Sigmoid colon (tissue), 7 donors: ENCODE measurements around the gene INVS. TPM values are rescaled to one million over a fixed set of nuclear protein-coding genes. Genes with fewer than 3 reads are reported as not detected.

ENCODE experiments used
- DNase-seq: peaks from one replicate; pipeline ENCODE4 v3.0.0-alpha.2; 2019
- H3K27ac ChIP-seq, 4 donors: fragments of 200-600 bp; sonication (generic); one replicate each; pipeline ENCODE4 v1.5.1; 2016 to 2019; ENCODE audit warnings: mild to moderate bottlenecking in 1 of 4
- H3K27me3 ChIP-seq, 3 donors: fragments of 200-600 bp; sonication (generic); one replicate each; pipeline ENCODE4 v1.5.1; 2019; ENCODE audit warnings: mild to moderate bottlenecking in 1 of 3
- H3K36me3 ChIP-seq, 4 donors: fragments of 200-600 bp; sonication (generic); one replicate each; pipeline ENCODE4 v1.5.1; 2016 to 2019
- H3K4me1 ChIP-seq, 4 donors: fragments of 200-600 bp; sonication (generic); one replicate each; pipeline ENCODE4 v1.5.1; 2017 to 2019
- H3K4me3 ChIP-seq, 4 donors: fragments of 200-600 bp; sonication (generic); one replicate each; pipeline ENCODE4 v1.5.1; 2017 to 2019; ENCODE audit warnings: mild to moderate bottlenecking in 2 of 4, moderate library complexity in 1 of 4
- H3K9me3 ChIP-seq, 4 donors: fragments of 200-600 bp in 3 of 4; sonication (generic) in 3 of 4; one replicate each; pipeline versions ENCODE4 v1.5.1 to v1.6.1; 2013 to 2019
- EP300 ChIP-seq, 4 donors: sonication (generic); formaldehyde crosslinking; IDR thresholded peaks; one replicate each; pipeline ENCODE4 v1.6.1; 2017; ENCODE audit warnings: antibody characterized with exemption in 4 of 4
- POLR2A ChIP-seq, 2 donors: fragments of 450-650 bp; IDR thresholded peaks; one replicate each; pipeline ENCODE4 v1.6.1; 2016; ENCODE audit warnings: antibody characterized with exemption in 2 of 2, mild to moderate bottlenecking in 2 of 2, moderate library complexity in 2 of 2
- POLR2AphosphoS5 ChIP-seq, 4 donors: sonication (generic); formaldehyde crosslinking; IDR thresholded peaks; one replicate each; pipeline ENCODE4 v1.6.1; 2017; ENCODE audit warnings: antibody characterized with exemption in 4 of 4
- WGBS, 2 donors: extraction: QIAGEN DNeasy Blood & Tissue Kit; methylation state at CpG; one replicate each; pipeline ENCODE4 v1.1.7; 2013; 5-methylcytosine and 5-hydroxymethylcytosine counted together
- intact Hi-C: fragments of 100-400 bp; cut with DNase I; formaldehyde crosslinking; loops from one replicate; pipeline ENCODE4 v1.15.1; 2023
- polyA plus RNA-seq, 3 donors: library from polyadenylated mRNA; stranded (reverse); fragments of 200-250 nt; gene quantifications; one replicate each; pipeline ENCODE4 v1.2.3, GENCODE V29; 2013
- total RNA-seq, 4 donors: library from RNA; depleted of rRNA; stranded (reverse); fragments of >200 nt; gene quantifications; one replicate each; pipeline ENCODE4 v1.1.0, GENCODE V29; 2016
- TF ChIP-seq, protein P1 (sequence below), 4 experiments: fragments of 450-650 bp in 3 of 4; fragments of 200-600 bp in 1 of 4; IDR thresholded peaks; one replicate each; pipeline ENCODE4 v1.5.1; 2016 to 2019; ENCODE audit warnings: antibody characterized with exemption in 4 of 4, mild to moderate bottlenecking in 3 of 4, moderate library complexity in 2 of 4
- donor health status: healthy with polysubstance abuse.
- donor health status: Bipolar disorder and iron deficiency.
- donor health status: healthy.

INVS gene
- total and polyA plus RNA-seq, 7 donors, result 1.2 to 41.3 (median 27.4) TPM

DNA sequence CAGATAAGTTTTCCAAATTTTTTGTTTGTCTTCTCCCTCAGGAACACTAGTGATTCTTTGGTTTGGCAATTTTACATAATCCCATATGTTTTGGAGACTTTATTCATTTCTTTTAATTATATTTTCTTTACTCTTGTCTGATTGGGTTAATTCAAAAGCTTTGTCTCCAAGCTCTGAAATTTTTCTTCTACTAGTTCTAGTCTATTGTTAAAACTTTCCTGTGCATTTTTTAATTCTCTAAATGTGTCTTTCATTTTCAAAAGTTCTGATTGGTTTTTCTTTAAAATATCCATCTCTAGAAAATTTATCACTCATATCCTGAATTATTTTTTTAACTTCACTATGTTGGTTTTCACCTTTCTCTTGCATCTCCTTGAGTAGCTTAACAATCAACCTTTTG, 92.2 kb downstream of the INVS start:
- TF ChIP-seq POLR2A (IDR thresholded peaks at IDR 0.05) (no peak), POLR2AphosphoS5 (IDR thresholded peaks at IDR 0.05) (no peak), EP300 (IDR thresholded peaks at IDR 0.05) (no peak)
- TF ChIP-seq, protein P1, sequence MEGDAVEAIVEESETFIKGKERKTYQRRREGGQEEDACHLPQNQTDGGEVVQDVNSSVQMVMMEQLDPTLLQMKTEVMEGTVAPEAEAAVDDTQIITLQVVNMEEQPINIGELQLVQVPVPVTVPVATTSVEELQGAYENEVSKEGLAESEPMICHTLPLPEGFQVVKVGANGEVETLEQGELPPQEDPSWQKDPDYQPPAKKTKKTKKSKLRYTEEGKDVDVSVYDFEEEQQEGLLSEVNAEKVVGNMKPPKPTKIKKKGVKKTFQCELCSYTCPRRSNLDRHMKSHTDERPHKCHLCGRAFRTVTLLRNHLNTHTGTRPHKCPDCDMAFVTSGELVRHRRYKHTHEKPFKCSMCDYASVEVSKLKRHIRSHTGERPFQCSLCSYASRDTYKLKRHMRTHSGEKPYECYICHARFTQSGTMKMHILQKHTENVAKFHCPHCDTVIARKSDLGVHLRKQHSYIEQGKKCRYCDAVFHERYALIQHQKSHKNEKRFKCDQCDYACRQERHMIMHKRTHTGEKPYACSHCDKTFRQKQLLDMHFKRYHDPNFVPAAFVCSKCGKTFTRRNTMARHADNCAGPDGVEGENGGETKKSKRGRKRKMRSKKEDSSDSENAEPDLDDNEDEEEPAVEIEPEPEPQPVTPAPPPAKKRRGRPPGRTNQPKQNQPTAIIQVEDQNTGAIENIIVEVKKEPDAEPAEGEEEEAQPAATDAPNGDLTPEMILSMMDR (IDR thresholded peaks at IDR 0.05), result no peak
- H3K4me1 ChIP-seq, result no peaks in the 10 kb centered on the region
- no peaks in the 10 kb centered on the region for H3K27me3 ChIP-seq
- no peaks in the 10 kb centered on the region for H3K36me3 ChIP-seq
- H3K27ac ChIP-seq, result no peak overlapping the region
- intact Hi-C loops, result no loop called here
- H3K9me3 ChIP-seq, result peaks cover 0 to 23% (median 14%) of the 10 kb centered on the region in 4 donors
- DNase-seq, result no peak
- no peak overlapping the region for H3K4me3 ChIP-seq

DNA sequence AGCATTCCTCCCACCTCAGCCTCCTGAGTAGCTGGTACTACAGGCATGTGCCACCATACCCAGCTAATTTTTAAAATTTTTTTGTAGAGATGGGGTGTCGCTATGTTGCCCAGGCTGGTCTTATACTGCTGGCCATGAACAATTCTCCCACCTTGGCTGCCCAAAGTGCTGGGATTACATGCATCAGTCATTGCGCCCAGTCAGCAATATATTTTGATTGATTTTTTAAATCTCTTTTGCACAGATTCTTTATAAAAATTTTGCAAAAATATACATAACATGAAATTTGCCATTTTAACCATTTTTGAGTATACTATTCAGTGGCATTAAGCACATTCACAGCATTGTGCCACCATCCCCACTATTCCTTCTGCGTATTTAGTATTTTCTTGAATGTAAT, 94.0 kb downstream of the INVS start:
- WGBS, 2 donors, result 96 to 97% methylated on average over 3 of the region's 3 CpGs
- intact Hi-C loops, result no loop called here

DNA sequence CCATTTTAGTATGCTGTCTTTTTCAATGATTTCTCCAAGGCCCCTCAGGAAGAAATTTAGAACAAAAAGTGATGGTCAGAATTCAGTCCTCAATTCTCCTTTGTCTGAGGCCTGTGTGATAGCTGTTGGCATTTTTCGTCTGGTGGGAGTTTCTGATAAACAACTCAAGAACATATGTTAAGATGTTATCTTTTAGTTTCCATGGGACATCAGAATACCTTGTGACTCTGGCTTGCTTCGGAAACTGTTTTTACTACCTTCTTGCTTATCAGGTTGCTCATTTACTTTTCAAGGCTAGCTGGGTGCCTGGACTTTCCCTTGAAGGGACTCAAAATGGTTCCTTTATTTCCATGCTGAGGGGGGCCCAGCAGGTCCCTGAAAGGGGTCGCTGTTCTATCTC, 97.2 kb downstream of the INVS start:
- H3K27me3 ChIP-seq, result no peaks in the 10 kb centered on the region
- intact Hi-C loops, result no loop called here
- peaks cover 0 to 8% (median under 1%) of the 10 kb centered on the region in 4 donors for H3K9me3 ChIP-seq
- no peak overlapping the region for H3K27ac ChIP-seq
- no peak overlapping the region for H3K4me3 ChIP-seq
- 73 to 89% methylated on average over 3 of the region's 3 CpGs for WGBS, 2 donors
- H3K4me1 ChIP-seq, result no peaks in the 10 kb centered on the region
- no peaks in the 10 kb centered on the region for H3K36me3 ChIP-seq
- no peak for DNase-seq
- TF ChIP-seq POLR2AphosphoS5 (IDR thresholded peaks at IDR 0.05) (no peak), EP300 (IDR thresholded peaks at IDR 0.05) (no peak), POLR2A (IDR thresholded peaks at IDR 0.05) (no peak)
- TF ChIP-seq, protein P1 (IDR thresholded peaks at IDR 0.05), result no peak

More for the DNA sequence above, 94.0 kb downstream of the INVS start:
- Histone ChIP-seq H3K27ac (no peak overlapping the region), H3K27me3 (no peaks in the 10 kb centered on the region), H3K4me1 (no peaks in the 10 kb centered on the region), H3K9me3 (peaks cover 0 to 23% (median 14%) of the 10 kb centered on the region in 4 donors), H3K4me3 (no peak overlapping the region), H3K36me3 (no peaks in the 10 kb centered on the region)
- DNase-seq, result no peak
- TF ChIP-seq EP300 (IDR thresholded peaks at IDR 0.05), result no peak
- no peak for TF ChIP-seq POLR2A (IDR thresholded peaks at IDR 0.05)
- no peak for TF ChIP-seq POLR2AphosphoS5 (IDR thresholded peaks at IDR 0.05)
- TF ChIP-seq, protein P1 (IDR thresholded peaks at IDR 0.05), result no peak

DNA sequence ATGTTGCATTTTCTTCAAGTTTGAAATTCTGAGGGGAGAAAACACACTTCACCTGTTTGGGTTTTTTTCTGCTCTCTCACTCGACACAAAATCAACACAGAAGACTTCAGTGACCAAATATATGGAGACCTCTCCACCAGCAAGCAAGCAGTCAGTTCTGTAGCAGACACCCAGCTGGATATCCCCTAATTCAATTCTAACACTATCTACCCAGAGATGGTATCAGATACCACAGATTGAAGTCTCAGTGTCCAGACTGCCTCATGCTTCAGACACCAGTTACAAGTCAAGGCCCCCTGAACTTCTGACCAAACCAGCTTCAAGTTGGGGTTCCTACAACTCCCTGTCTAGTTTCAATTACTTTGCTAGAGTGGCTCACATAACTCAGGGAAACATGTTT, 97.8 kb downstream of the INVS start:
- Histone ChIP-seq H3K4me1 (no peaks in the 10 kb centered on the region), H3K4me3 (no peak overlapping the region), H3K36me3 (no peaks in the 10 kb centered on the region), H3K27ac (no peak overlapping the region), H3K9me3 (peaks cover 0 to 6% (median 0%) of the 10 kb centered on the region in 4 donors), H3K27me3 (no peaks in the 10 kb centered on the region)
- TF ChIP-seq, protein P1 (IDR thresholded peaks at IDR 0.05), result no peak
- TF ChIP-seq POLR2AphosphoS5 (IDR thresholded peaks at IDR 0.05) (no peak), POLR2A (IDR thresholded peaks at IDR 0.05) (no peak), EP300 (IDR thresholded peaks at IDR 0.05) (no peak)
- 75 to 85% methylated on average over 1 of the region's 1 CpG for WGBS, 2 donors
- no peak for DNase-seq
- intact Hi-C loops, result no loop called here

DNA sequence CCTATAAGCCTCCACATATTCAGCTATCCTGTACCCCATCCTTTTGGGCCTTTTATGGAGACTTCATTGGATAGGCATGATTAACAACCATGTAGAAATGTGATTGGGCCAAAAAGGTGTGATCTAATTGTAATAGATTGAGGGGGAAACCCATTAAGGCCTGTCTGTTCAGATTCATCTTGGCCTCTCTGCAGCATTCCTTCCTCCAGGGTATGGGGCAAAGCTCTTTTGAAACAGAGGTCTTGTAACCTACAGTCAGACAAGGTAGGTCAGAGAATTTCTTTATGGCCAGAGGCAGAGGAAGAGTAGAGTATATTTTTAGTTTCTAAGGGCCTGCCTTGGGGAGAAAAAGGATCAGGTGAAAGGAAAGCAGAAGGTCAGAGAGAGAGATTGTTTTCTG, 98.5 kb downstream of the INVS start:
- H3K27me3 ChIP-seq, result no peaks in the 10 kb centered on the region
- H3K27ac ChIP-seq, result no peak overlapping the region
- no peak for DNase-seq
- no peaks in the 10 kb centered on the region for H3K9me3 ChIP-seq
- no peak overlapping the region for H3K4me3 ChIP-seq
- intact Hi-C loops, result no loop called here
- TF ChIP-seq, protein P1 (IDR thresholded peaks at IDR 0.05), result no peak
- TF ChIP-seq EP300 (IDR thresholded peaks at IDR 0.05) (no peak), POLR2AphosphoS5 (IDR thresholded peaks at IDR 0.05) (no peak), POLR2A (IDR thresholded peaks at IDR 0.05) (no peak)
- H3K4me1 ChIP-seq, result no peaks in the 10 kb centered on the region
- no peaks in the 10 kb centered on the region for H3K36me3 ChIP-seq
